Brain microvascular endothelial cell (primary cell): ENCODE measurements around the gene HKDC1.

Experiments
- DNase-seq: peaks from one replicate; pipeline ENCODE4 v3.0.0-alpha.2; 2020
- H3K27ac ChIP-seq: fragments of 250-450 bp; sonication (Bioruptor Pico); 2 replicates; pipeline ENCODE4 v1.5.1; 2020; ENCODE audit warnings: mild to moderate bottlenecking, moderate library complexity
- H3K27me3 ChIP-seq: fragments of 250-450 bp; sonication (Bioruptor Pico); replicated peaks from 2 replicates; pipeline ENCODE4 v1.5.1; 2020; ENCODE audit warnings: mild to moderate bottlenecking
- H3K36me3 ChIP-seq: fragments of 250-450 bp; sonication (Bioruptor Pico); replicated peaks from 2 replicates; pipeline ENCODE4 v1.5.1; 2020; ENCODE audit warnings: mild to moderate bottlenecking
- H3K4me3 ChIP-seq: 2 replicates; pipeline ENCODE4 v1.5.1; 2011; ENCODE audit warnings: low read depth, mild to moderate bottlenecking, control low read depth, low read length, moderate library complexity
- CTCF ChIP-seq: IDR thresholded peaks from 2 replicates; pipeline ENCODE4 v1.5.1; 2011; ENCODE audit warnings: low read depth, mild to moderate bottlenecking, moderate library complexity, low read length, control low read depth, inconsistent platforms; ENCODE audit errors: missing control alignments
- in situ Hi-C: cut with HindIII; loops from 2 replicates; pipeline ENCODE4 v1.10.0; 2017; ENCODE audit warnings: low sequenced_read_pairs, low pct_ligation_motif_present

Gene HKDC1

DNA sequence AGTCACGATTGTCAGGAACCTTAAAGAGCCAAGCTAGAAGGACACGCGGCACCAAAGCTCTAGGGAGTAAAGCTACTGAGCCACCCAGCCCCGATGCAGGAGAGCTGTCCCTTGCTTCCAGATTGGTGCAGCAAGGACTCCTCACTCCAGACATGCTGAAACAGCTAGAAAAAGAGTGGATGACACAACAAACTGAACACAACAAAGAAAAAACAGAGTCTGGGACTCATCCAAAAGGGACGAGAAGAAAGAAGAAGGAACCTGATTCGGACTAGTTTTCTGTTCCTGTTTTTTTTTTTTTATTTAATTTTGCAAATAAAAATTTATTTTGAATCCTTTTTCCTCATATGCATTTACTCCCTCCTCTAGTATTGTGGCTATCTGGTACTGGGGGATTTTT, 11.4 kb upstream of the HKDC1 start:
- TF ChIP-seq CTCF = no peak
- Histone ChIP-seq H3K27me3 (no peaks in the 10 kb centered on the region), H3K4me3 (no peak overlapping the region), H3K36me3 (peaks cover 23% of the 10 kb centered on the region), H3K27ac (no peak overlapping the region)
- DNase-seq = no peak
- in situ Hi-C loops = no loop called here

DNA sequence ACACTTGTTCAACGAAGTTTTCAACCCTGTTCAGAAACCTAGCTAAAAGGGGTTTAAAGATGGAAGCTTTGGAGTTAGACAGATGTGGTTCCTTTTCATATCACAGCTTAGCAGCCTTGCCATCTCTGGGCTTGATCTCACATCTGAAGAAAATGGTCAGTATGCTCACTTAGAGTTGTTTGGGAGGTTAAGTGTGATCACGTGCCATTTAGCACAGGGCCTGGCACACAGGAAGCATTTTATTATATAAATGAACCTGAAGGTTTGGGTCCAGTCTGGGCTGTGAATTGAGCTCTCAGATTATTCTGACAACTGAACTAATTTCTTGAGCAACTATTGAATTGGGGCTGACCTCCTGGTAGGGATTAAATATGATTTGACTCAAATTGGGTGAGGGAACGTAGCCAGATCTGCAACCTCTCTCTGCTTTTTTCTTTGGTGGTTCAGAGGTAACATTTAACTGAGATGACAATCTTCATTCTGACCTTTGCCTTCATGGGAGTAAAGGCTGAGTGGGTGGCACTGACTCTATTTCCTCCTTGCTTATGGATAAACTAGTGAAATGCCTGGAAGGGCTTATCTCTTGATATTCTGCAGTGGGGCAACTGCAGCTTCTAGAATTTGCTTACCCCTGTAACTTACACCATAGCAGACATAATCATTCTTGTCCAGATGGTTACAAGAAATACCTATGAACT, 10.2 kb upstream of the HKDC1 start:
- TF ChIP-seq CTCF = no peak

DNA sequence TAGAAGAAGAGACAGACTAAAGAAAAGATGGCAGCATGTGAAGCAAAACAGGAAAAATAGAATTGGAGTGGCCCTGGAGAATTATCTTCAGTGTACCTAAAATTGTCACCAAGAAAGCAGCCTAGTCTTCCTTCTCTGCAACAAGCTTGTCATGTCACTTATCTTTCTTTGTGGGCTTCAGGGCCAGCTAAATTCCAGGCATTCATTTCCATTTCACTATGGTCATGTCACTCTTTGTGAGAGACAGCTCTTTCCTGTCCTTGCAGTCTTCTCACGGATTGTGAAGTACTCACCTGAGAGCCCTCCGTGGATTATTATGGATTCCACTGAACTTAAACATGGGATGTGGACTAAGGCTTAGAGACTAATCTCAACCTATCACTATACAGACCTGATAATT, 9.0 kb upstream of the HKDC1 start:
- Histone ChIP-seq H3K4me3 (no peak overlapping the region), H3K36me3 (peaks cover 16% of the 10 kb centered on the region), H3K27me3 (no peaks in the 10 kb centered on the region), H3K27ac (no peak overlapping the region)
- in situ Hi-C loops = no loop called here
- TF ChIP-seq CTCF = no peak
- DNase-seq = no peak

More for the DNA sequence above, 10.2 kb upstream of the HKDC1 start:
- Histone ChIP-seq H3K27me3 (no peaks in the 10 kb centered on the region), H3K36me3 (peaks cover 23% of the 10 kb centered on the region), H3K27ac (no peak overlapping the region), H3K4me3 (no peak overlapping the region)
- no peak for DNase-seq
- in situ Hi-C loops = no loop called here

DNA sequence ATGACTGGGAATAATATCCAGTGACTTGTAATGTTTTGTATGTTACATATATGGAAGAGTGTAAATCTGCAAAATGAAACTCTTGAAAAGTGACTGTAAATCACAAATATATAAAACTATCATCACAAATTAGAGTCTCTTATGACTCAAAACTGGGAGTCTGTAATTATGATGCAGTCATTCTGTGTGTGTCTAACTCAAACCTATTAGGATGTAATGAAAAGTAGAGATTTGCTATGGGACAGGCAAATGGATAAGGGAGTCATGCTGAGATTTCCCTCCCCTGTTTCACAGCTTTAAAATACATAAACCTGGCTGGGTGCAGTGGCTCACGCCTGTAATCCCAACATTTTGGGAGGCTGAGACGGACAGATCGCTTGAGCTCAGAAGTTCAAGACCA, 8.6 kb upstream of the HKDC1 start:
- no peak overlapping the region for H3K4me3 ChIP-seq
- no peaks in the 10 kb centered on the region for H3K27me3 ChIP-seq
- peaks cover 16% of the 10 kb centered on the region for H3K36me3 ChIP-seq
- DNase-seq = no peak
- in situ Hi-C loops = no loop called here
- TF ChIP-seq CTCF = no peak
- no peak overlapping the region for H3K27ac ChIP-seq

- Histone ChIP-seq H3K36me3 (peaks cover under 1% of the 10 kb centered on the region), H3K4me3 (no peak overlapping the region), H3K27me3 (no peaks in the 10 kb centered on the region), H3K27ac (no peak overlapping the region)
- DNase-seq = no peak
- TF ChIP-seq CTCF = no peak
- in situ Hi-C loops = no loop called here
These were observed 6.4 kb upstream of the HKDC1 start for GRCh38 chr10:69213591-69214311.
